Measurements from ENCODE around the gene NFE2.

- TF ChIP-seq CTCF (IDR thresholded peaks at IDR 0.05) (no peak), POLR2A (IDR thresholded peaks at IDR 0.05) (no peak)
Measured at GRCh38 chr12:54311051-54311450, 10.2 kb upstream of the NFE2 start.

Data from lower leg skin (tissue), 3 donors.